CD14-positive monocyte (primary cell): ENCODE data around the gene BCL2L12. TPM values are rescaled to one million over a fixed set of nuclear protein-coding genes. Genes with fewer than 3 reads are reported as not detected.

Experiments used
- DNase-seq, 3 donors: peaks; one replicate each; pipeline ENCODE4 v3.0.0-alpha.2; 2011 to 2022
- H2AFZ ChIP-seq: 2 replicates; pipeline ENCODE4 v1.6.0; 2012; ENCODE audit warnings: mild to moderate bottlenecking, low read depth, low read length, inconsistent platforms; ENCODE audit not compliant: insufficient read depth, poor library complexity, severe bottlenecking
- H3K27ac ChIP-seq, 2 donors: 1 replicate in 1 of 2; 2 replicates in 1 of 2; pipeline ENCODE4 v1.5.1; 2012 to 2013; ENCODE audit warnings: low read length in 2 of 2, control low read depth in 1 of 2, inconsistent platforms in 1 of 2, low read depth in 1 of 2, mild to moderate bottlenecking in 1 of 2
- H3K27me3 ChIP-seq, 2 donors: one replicate each; pipeline versions ENCODE4 v1.6.0 to v1.6.1; 2011 to 2013; ENCODE audit warnings: low read length in 2 of 2; ENCODE audit not compliant: control insufficient read depth in 2 of 2, insufficient read depth in 2 of 2
- H3K36me3 ChIP-seq, 2 donors: replicated peaks in 1 of 2; 1 replicate in 1 of 2; 2 replicates in 1 of 2; pipeline versions ENCODE4 v1.5.1 to v1.6.1; 2012 to 2013; ENCODE audit warnings: low read length in 2 of 2, control low read depth in 1 of 2, inconsistent platforms in 1 of 2, mild to moderate bottlenecking in 1 of 2; ENCODE audit not compliant: insufficient read depth in 2 of 2, control insufficient read depth in 1 of 2
- H3K4me1 ChIP-seq, 2 donors: 1 replicate in 1 of 2; 2 replicates in 1 of 2; pipeline versions ENCODE4 v1.5.1 to v1.6.1; 2012 to 2013; ENCODE audit warnings: low read length in 2 of 2, control low read depth in 1 of 2, inconsistent platforms in 1 of 2, mild to moderate bottlenecking in 1 of 2, moderate library complexity in 1 of 2; ENCODE audit not compliant: insufficient read depth in 2 of 2, control insufficient read depth in 1 of 2
- H3K4me2 ChIP-seq: replicated peaks from 2 replicates; pipeline ENCODE3; 2012; ENCODE audit warnings: low read length, moderate library complexity, mild to moderate bottlenecking; ENCODE audit not compliant: poor library complexity, severe bottlenecking; ENCODE audit errors: extremely low read depth
- H3K4me3 ChIP-seq, 3 experiments: fragments of 200-600 bp in 1 of 3; sonication (generic) in 1 of 3; replicated peaks in 1 of 3; 1 replicate in 2 of 3; 2 replicates in 1 of 3; pipeline ENCODE4 v1.5.1; 2011 to 2013; ENCODE audit warnings: low read length in 3 of 3, mild to moderate bottlenecking in 3 of 3, control low read depth in 2 of 3, low read depth in 2 of 3, inconsistent platforms in 1 of 3, moderate library complexity in 1 of 3
- H3K79me2 ChIP-seq: 2 replicates; pipeline ENCODE4 v1.6.0; 2012; ENCODE audit warnings: mild to moderate bottlenecking, control low read depth, inconsistent platforms, low read length, moderate library complexity; ENCODE audit not compliant: insufficient read depth
- H3K9ac ChIP-seq: 2 replicates; pipeline ENCODE4 v1.6.0; 2017; ENCODE audit warnings: low read length, mild to moderate bottlenecking; ENCODE audit not compliant: insufficient read depth, poor library complexity, severe bottlenecking
- H3K9me3 ChIP-seq, 2 donors: replicated peaks in 1 of 2; 1 replicate in 1 of 2; 2 replicates in 1 of 2; pipeline versions ENCODE4 v1.5.1 to v1.6.1; 2012 to 2013; ENCODE audit warnings: low read length in 2 of 2, control low read depth in 1 of 2; ENCODE audit not compliant: control insufficient read depth in 1 of 2, insufficient read depth in 1 of 2
- H4K20me1 ChIP-seq: 2 replicates; pipeline ENCODE4 v1.6.0; 2012; ENCODE audit warnings: mild to moderate bottlenecking, low read length, control low read depth, moderate library complexity; ENCODE audit not compliant: insufficient read depth
- H3K27ac Mint-ChIP-seq, 7 donors: one replicate each; pipeline ENCODE4 v1.8.0; 2020; ENCODE audit warnings: mild to moderate bottlenecking in 7 of 7, mixed read lengths in 7 of 7, moderate library complexity in 6 of 7, inconsistent platforms in 2 of 7
- H3K27me3 Mint-ChIP-seq, 3 donors: one replicate each; pipeline ENCODE4 v1.8.0; 2021 to 2022; ENCODE audit warnings: low read depth in 3 of 3, mild to moderate bottlenecking in 3 of 3, mixed read lengths in 3 of 3, moderate library complexity in 3 of 3, inconsistent platforms in 1 of 3
- H3K36me3 Mint-ChIP-seq, 2 donors: one replicate each; pipeline ENCODE4 v1.8.0; 2020; ENCODE audit warnings: mixed read lengths in 2 of 2, inconsistent platforms in 1 of 2, mild to moderate bottlenecking in 1 of 2
- H3K4me1 Mint-ChIP-seq: one replicate; pipeline ENCODE4 v1.8.0; 2020; ENCODE audit warnings: mild to moderate bottlenecking, mixed read lengths
- H3K4me3 Mint-ChIP-seq, 2 donors: one replicate each; pipeline ENCODE4 v1.8.0; 2020; ENCODE audit warnings: mild to moderate bottlenecking in 2 of 2, mixed read lengths in 2 of 2, moderate library complexity in 1 of 2
- H3K9me3 Mint-ChIP-seq, 7 donors: one replicate each; pipeline ENCODE4 v1.8.0; 2020 to 2022; ENCODE audit warnings: mixed read lengths in 7 of 7, mild to moderate bottlenecking in 6 of 7, moderate library complexity in 6 of 7, inconsistent platforms in 2 of 7
- WGBS: methylation state at CpG from one replicate; pipeline ENCODE4 v1.1.5; 2013; ENCODE audit warnings: missing lambda C conversion rate; ENCODE audit not compliant: insufficient coverage; 5-methylcytosine and 5-hydroxymethylcytosine counted together
- intact Hi-C, 2 donors: fragments of 100-400 bp; cut with micrococcal nuclease; formaldehyde crosslinking; loops; one replicate each; pipeline versions ENCODE4 v1.15.0 to v1.15.1; 2023
- polyA plus RNA-seq, 3 donors: library from polyadenylated mRNA; depleted of rRNA in 1 of 3; unstranded in 2 of 3; stranded (reverse) in 1 of 3; fragments of 300-500 nt in 2 of 3; fragments of >200 nt in 1 of 3; fragmentation: Illumina TruSeq in 2 of 3; gene quantifications; 1 replicate in 2 of 3; 2 replicates in 1 of 3; pipeline ENCODE4 v1.2.3, GENCODE V29; 2012 to 2021
- TF ChIP-seq, protein P1 (sequence below): fragments of 200-600 bp; IDR thresholded peaks from one replicate; pipeline ENCODE4 v1.8.0; 2022; ENCODE audit warnings: antibody characterized with exemption, mild to moderate bottlenecking

The BCL2L12 gene
- polyA plus RNA-seq, 3 donors: 5.7 to 10.3 (median 8.6) TPM

DNA sequence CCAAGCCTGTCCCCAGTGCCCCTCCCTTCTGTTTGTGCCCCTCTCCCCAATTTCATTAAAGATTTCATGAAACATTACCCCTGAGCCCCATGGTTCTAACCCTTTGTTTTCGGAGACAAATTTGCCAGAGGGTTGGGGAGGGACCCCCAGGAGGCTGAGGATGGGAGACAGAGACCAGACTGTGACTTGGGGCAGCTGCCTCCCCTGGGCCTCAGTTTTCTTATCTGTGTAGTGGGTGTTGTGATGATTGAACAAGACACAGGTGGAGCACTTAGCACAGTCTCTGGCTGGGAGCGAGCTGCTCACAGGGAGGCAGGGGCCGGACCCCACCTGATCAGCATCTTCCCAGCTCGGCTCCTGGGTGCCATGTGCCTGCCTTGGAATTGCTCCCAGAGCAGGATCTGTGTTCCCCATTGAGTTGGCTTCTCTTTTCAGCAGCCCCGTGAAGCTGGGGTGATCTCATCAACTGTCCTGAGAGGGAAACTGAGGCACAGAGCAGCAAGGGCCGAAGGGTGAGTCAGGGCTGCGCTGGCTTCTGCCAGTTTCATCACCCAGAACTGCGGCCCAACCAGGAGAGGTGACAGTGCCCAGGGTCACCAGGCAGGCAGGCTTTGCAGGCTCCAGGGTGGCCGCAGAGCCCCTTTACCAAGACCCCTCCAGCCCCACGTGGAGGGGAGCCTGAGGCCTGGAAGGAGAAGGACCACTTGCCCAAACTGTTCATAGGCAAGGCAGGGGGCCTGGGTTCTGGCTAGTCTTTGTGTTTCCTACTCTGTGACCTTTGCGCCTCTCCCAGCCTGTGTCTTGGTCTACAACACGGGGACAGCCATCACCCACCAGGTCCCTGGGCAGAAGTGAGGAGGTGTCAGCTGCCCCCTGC is 6.9 kb upstream of the BCL2L12 start:
- H3K9me3 Mint-ChIP-seq: peaks cover 0 to 4% (median 0%) of the 10 kb centered on the region in 7 donors
- Histone ChIP-seq H3K79me2 (peaks cover 8% of the 10 kb centered on the region), H3K4me1 (peaks cover 4 to 6% of the 10 kb centered on the region in 2 donors), H3K4me3 (no peak overlapping the region), H4K20me1 (peaks cover 49% of the 10 kb centered on the region), H3K27ac (no peak overlapping the region), H3K4me2 (no peak overlapping the region), H3K9ac (no peak overlapping the region), H3K9me3 (no peaks in the 10 kb centered on the region), H2AFZ (no peak overlapping the region), H3K36me3 (peaks cover 82 to 95% of the 10 kb centered on the region in 2 donors), H3K27me3 (no peaks in the 10 kb centered on the region)
- 97% methylated on average over 10 of the region's 12 CpGs for WGBS
- H3K4me3 Mint-ChIP-seq: no peak overlapping the region
- TF ChIP-seq, protein P1, sequence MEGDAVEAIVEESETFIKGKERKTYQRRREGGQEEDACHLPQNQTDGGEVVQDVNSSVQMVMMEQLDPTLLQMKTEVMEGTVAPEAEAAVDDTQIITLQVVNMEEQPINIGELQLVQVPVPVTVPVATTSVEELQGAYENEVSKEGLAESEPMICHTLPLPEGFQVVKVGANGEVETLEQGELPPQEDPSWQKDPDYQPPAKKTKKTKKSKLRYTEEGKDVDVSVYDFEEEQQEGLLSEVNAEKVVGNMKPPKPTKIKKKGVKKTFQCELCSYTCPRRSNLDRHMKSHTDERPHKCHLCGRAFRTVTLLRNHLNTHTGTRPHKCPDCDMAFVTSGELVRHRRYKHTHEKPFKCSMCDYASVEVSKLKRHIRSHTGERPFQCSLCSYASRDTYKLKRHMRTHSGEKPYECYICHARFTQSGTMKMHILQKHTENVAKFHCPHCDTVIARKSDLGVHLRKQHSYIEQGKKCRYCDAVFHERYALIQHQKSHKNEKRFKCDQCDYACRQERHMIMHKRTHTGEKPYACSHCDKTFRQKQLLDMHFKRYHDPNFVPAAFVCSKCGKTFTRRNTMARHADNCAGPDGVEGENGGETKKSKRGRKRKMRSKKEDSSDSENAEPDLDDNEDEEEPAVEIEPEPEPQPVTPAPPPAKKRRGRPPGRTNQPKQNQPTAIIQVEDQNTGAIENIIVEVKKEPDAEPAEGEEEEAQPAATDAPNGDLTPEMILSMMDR: no peak
- H3K36me3 Mint-ChIP-seq: peaks cover 70 to 92% of the 10 kb centered on the region in 2 donors
- no peak for DNase-seq
- peaks cover 5% of the 10 kb centered on the region for H3K4me1 Mint-ChIP-seq
- H3K27ac Mint-ChIP-seq: peak overlapping the region in 4 of 7 donors; percentile 5 to 52 (median 19)
- peaks cover 0 to 3% (median 0%) of the 10 kb centered on the region in 3 donors for H3K27me3 Mint-ChIP-seq
- intact Hi-C loops: no loop called here

DNA sequence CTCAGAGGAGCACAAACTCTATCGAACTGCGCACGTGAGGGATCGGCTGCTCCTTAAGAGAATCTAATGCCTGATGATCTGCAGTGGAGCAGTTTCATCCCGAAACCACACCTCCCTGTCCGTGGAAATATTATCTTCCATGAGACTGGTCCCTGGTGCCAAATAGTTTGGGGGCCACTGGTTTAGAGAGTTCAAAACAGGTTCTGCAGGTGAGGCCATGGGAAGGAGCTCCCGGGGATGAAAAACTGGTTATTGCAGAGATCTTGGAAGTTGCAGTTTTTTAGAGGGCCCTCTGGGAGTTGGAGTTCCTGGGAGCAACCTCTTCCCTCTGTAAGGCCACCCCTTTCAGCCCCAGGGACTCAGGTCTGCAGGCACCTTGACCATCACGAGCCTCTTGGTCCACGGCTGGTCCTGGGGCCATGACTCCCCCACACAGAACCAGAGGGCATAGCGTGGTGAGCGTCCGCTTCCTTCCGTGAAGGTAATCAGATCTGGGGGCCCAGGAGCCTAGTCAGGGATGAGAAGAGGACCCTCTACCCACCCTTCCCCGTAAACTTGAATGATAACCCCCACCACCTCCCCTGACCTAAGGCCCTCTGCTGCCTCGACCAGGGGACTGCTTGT is 5.3 kb upstream of the BCL2L12 start:
- H3K4me3 ChIP-seq: no peak overlapping the region
- no peaks in the 10 kb centered on the region for H3K9me3 ChIP-seq
- Mint-ChIP-seq H3K9me3 (peaks cover 0 to 4% (median 0%) of the 10 kb centered on the region in 7 donors), H3K36me3 (peaks cover 55 to 76% of the 10 kb centered on the region in 2 donors), H3K4me1 (peaks cover 18% of the 10 kb centered on the region), H3K27ac (peak overlapping the region in 4 of 7 donors; percentile 16 to 60 (median 39)), H3K4me3 (no peak overlapping the region), H3K27me3 (peaks cover 0 to 2% (median 0%) of the 10 kb centered on the region in 3 donors)
- H3K79me2 ChIP-seq: peaks cover 24% of the 10 kb centered on the region
- intact Hi-C loops: loop anchor here in 1 of 2 donors (10.0 kb wide), 1 partner anchor 364 kb away; the partner anchor contains the start of genes VRK3 and ZNF473
- H4K20me1 ChIP-seq: peaks cover 58% of the 10 kb centered on the region
- peak overlapping the region in 1 of 2 donors; percentile 31 for H3K27ac ChIP-seq
- H3K4me1 ChIP-seq: peaks cover 9 to 20% of the 10 kb centered on the region in 2 donors
- no peak overlapping the region for H2AFZ ChIP-seq
- peaks cover 68 to 78% of the 10 kb centered on the region in 2 donors for H3K36me3 ChIP-seq
- TF ChIP-seq, protein P1: no peak
- no peak overlapping the region for H3K9ac ChIP-seq
- DNase-seq: no peak
- H3K27me3 ChIP-seq: no peaks in the 10 kb centered on the region
- no peak overlapping the region for H3K4me2 ChIP-seq
- WGBS: 95% methylated on average over 12 of the region's 15 CpGs
